ENCODE results near the gene NCAM1.

The NCAM1 gene

GRCh38 chr11:113134626-113135025 lies 173.4 kb downstream of the NCAM1 start:
- DNase-seq, result no peak

- no peak for DNase-seq
Observed at GRCh38 chr11:113137713-113138529, 176.7 kb downstream of the NCAM1 start.

GRCh38 chr11:113138731-113139130 lies 177.5 kb downstream of the NCAM1 start:
- DNase-seq, result no peak

- DNase-seq, result no peak
Observed at GRCh38 chr11:113141010-113141409, 179.8 kb downstream of the NCAM1 start.

- DNase-seq, result no peak
Observed at GRCh38 chr11:113142508-113142907, 181.3 kb downstream of the NCAM1 start.

GRCh38 chr11:113147249-113147648 lies 186.0 kb downstream of the NCAM1 start:
- DNase-seq, result no peak

- no peak for DNase-seq
Observed at GRCh38 chr11:113148076-113148475, 186.9 kb downstream of the NCAM1 start.

GRCh38 chr11:113148652-113149051 lies 187.4 kb downstream of the NCAM1 start:
- no peak for DNase-seq

- DNase-seq, result no peak
Observed at GRCh38 chr11:113151521-113151920, 190.3 kb downstream of the NCAM1 start.

- no peak for DNase-seq
Observed at GRCh38 chr11:113152500-113152899, 191.3 kb downstream of the NCAM1 start.

- no peak for DNase-seq
Observed at GRCh38 chr11:113153847-113154246, 192.6 kb downstream of the NCAM1 start.

GRCh38 chr11:113159988-113160807 lies 199.0 kb downstream of the NCAM1 start:
- DNase-seq, result no peak

- no peak for DNase-seq
Observed at GRCh38 chr11:113160808-113161124, 199.5 kb downstream of the NCAM1 start.

GRCh38 chr11:113161711-113162591 lies 200.7 kb downstream of the NCAM1 start:
- DNase-seq, result no peak

GRCh38 chr11:113162592-113162962 lies 201.4 kb downstream of the NCAM1 start:
- no peak for DNase-seq

- no peak for DNase-seq
Observed at GRCh38 chr11:113163291-113164030, 202.2 kb downstream of the NCAM1 start.

- DNase-seq, result no peak
Observed at GRCh38 chr11:113166280-113166679, 205.1 kb downstream of the NCAM1 start.

GRCh38 chr11:113167599-113167998 lies 206.4 kb downstream of the NCAM1 start:
- no peak for DNase-seq

- DNase-seq, result no peak
Observed at GRCh38 chr11:113168354-113169342, 207.4 kb downstream of the NCAM1 start.

GRCh38 chr11:113172382-113172951 lies 211.2 kb downstream of the NCAM1 start:
- DNase-seq, result no peak

- no peak for DNase-seq
Observed at GRCh38 chr11:113173126-113173525, 211.9 kb downstream of the NCAM1 start.

Data from activated T-cell treated with anti-CD3 and anti-CD28 coated beads, Interleukin-2, amount 50 U/mL, for 1 hour (primary cell).